ENCODE data around the gene CD3D. TPM values are rescaled to one million over a fixed set of nuclear protein-coding genes. Genes with fewer than 3 reads are reported as not detected.

CD3D gene
- total RNA-seq, 4 donors from 2014 or later = 1.1 TPM; not detected in 3

DNA sequence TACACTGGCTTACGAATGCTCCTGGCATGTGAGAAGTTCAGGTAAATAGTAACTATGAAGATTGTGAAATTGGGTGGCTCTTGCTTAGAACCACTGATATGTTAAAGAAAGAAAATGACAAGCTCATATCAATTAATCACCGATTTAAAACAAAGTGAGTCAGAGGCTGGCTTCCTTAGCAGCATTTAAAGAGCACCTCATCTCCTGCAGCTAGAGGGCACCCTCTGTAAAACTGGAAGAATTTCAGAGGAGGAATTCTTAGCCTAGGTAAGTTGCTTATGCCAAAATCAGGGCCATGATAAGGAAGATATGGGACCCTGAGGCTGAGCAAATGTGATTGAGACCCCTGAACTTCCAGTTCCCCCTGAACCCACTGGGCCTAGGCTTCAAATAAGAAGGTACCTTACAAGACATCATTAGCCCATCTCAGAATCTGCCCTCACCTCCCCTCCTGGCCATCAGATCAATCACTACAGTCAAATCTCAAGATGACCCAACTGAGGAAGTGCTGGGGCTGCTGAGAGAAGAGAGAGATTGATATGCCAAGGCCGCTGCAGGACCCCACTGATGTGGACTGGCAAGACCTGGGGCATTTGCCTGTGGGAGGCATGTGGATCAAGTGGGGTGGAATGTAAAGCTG is 46.6 kb downstream of the CD3D start:
- no peak for DNase-seq (ENCODE audit: low spot score in 2 of 2)
- no peak for TF ChIP-seq POLR2A (IDR thresholded peaks at IDR 0.05)
- TF ChIP-seq, protein P1, sequence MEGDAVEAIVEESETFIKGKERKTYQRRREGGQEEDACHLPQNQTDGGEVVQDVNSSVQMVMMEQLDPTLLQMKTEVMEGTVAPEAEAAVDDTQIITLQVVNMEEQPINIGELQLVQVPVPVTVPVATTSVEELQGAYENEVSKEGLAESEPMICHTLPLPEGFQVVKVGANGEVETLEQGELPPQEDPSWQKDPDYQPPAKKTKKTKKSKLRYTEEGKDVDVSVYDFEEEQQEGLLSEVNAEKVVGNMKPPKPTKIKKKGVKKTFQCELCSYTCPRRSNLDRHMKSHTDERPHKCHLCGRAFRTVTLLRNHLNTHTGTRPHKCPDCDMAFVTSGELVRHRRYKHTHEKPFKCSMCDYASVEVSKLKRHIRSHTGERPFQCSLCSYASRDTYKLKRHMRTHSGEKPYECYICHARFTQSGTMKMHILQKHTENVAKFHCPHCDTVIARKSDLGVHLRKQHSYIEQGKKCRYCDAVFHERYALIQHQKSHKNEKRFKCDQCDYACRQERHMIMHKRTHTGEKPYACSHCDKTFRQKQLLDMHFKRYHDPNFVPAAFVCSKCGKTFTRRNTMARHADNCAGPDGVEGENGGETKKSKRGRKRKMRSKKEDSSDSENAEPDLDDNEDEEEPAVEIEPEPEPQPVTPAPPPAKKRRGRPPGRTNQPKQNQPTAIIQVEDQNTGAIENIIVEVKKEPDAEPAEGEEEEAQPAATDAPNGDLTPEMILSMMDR (IDR thresholded peaks at IDR 0.05) = peak in 2 of 5 experiments; percentile 22 to 38
- H3K27ac ChIP-seq = no peak overlapping the region
- H3K4me1 ChIP-seq = no peaks in the 10 kb centered on the region
- H3K9me3 ChIP-seq = no peaks in the 10 kb centered on the region
- 61 to 66% methylated on average over 3 of the region's 3 CpGs for WGBS, 2 donors
- H3K27me3 ChIP-seq = no peaks in the 10 kb centered on the region
- H3K36me3 ChIP-seq = no peaks in the 10 kb centered on the region
- no peak overlapping the region for H3K4me3 ChIP-seq

DNA sequence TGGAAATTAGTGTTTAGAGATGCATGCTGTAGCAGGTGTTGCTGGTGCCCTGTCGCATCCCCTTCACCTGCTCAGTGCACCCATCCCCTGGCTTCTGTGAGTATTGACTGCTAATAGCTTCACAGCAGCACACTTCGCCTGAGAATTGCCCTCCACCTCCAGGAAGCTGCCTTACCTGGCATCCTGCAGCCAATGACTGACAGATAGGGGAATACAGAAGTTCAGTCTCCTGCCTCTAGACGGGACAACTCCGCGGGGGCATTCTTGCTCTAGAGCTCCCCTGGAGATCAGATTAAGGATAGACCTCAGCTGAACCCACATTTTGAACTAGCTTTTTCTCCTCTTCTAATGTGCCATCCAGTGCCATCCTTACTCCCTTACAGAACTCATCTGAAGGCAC is 47.3 kb downstream of the CD3D start:
- no peak overlapping the region for H3K4me3 ChIP-seq
- 65 to 66% methylated on average over 5 of the region's 5 CpGs for WGBS, 2 donors
- TF ChIP-seq EP300 (IDR thresholded peaks at IDR 0.05) (no peak), POLR2A (IDR thresholded peaks at IDR 0.05) (no peak)
- TF ChIP-seq, protein P1 (IDR thresholded peaks at IDR 0.05) = no peak

DNA sequence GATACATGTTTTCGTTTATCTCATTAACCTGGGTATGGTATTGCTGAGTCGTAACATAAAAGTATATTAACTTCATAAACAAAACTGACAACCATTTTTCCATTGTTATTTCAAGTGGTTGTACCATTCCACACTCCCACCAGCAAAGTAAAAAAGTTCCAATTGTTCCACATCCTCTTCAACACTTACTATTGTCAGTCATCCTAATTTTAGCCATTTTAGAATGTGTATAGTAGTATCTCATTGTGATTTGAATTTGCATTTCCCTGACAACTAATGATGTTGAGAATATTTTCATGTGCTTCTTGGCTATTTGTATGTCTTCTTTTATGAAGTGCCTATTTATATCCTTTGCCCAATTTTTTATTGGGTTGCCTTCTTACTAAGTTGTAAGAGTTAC is 48.5 kb downstream of the CD3D start:
- Histone ChIP-seq H3K9me3 (no peaks in the 10 kb centered on the region), H3K36me3 (no peaks in the 10 kb centered on the region), H3K27ac (no peak overlapping the region), H3K4me1 (no peaks in the 10 kb centered on the region), H3K4me3 (no peak overlapping the region), H3K27me3 (no peaks in the 10 kb centered on the region)
- WGBS, 2 donors = 92 to 95% methylated on average over 2 of the region's 2 CpGs
- TF ChIP-seq, protein P1 (IDR thresholded peaks at IDR 0.05) = no peak
- TF ChIP-seq POLR2A (IDR thresholded peaks at IDR 0.05) (no peak), EP300 (IDR thresholded peaks at IDR 0.05) (no peak)
- DNase-seq (ENCODE audit: low spot score in 2 of 2) = no peak

More for the DNA sequence above, 47.3 kb downstream of the CD3D start:
- no peak for DNase-seq (ENCODE audit: low spot score in 2 of 2)
- no peak overlapping the region for H3K27ac ChIP-seq
- H3K27me3 ChIP-seq = no peaks in the 10 kb centered on the region
- no peaks in the 10 kb centered on the region for H3K36me3 ChIP-seq
- H3K9me3 ChIP-seq = no peaks in the 10 kb centered on the region
- no peaks in the 10 kb centered on the region for H3K4me1 ChIP-seq

DNA sequence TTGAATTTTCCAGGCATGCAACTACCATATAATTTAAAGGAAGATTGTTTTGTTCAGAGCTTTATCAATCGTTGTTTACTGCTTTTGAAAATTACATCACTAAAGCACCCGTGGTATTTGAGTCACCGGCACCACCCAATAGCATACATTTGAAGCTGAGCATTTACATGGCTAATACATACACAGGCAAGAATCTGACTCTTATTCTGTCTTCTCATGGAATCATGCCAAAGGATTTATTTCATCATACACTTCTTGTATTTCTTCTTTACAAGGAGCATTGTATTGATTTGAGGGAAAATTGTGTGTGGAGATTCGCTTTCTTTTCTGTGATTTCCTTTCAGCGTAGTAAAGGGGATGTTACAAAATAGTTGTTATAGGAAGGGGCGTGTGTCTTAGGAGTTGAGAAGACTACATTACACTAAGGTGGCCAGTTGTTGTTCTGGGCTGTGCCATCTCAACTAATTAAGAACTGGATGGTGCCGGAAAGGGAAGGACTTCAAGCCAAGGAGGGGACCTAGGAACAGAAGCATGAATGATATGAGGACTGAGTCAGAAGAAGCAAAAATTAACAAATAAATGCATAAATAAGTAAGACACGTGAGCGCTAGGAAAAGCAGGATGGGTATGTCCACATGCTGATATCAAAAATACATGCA is 50.9 kb downstream of the CD3D start:
- TF ChIP-seq EP300 (IDR thresholded peaks at IDR 0.05) (no peak), POLR2A (IDR thresholded peaks at IDR 0.05) (no peak)
- TF ChIP-seq, protein P1 (IDR thresholded peaks at IDR 0.05) = no peak
- no peak overlapping the region for H3K4me3 ChIP-seq
- no peak overlapping the region for H3K27ac ChIP-seq
- H3K27me3 ChIP-seq = peaks cover 0 to under 1% of the 10 kb centered on the region in 2 donors
- H3K4me1 ChIP-seq = no peaks in the 10 kb centered on the region
- no peaks in the 10 kb centered on the region for H3K36me3 ChIP-seq
- H3K9me3 ChIP-seq = no peaks in the 10 kb centered on the region
- DNase-seq (ENCODE audit: low spot score in 2 of 2) = no peak
- 59 to 67% methylated on average over 9 of the region's 9 CpGs for WGBS, 2 donors

- no peaks in the 10 kb centered on the region for H3K9me3 ChIP-seq
- TF ChIP-seq, protein P1 (IDR thresholded peaks at IDR 0.05) = peak in 4 of 5 experiments; percentile 8 to 51 (median 31)
- TF ChIP-seq EP300 (IDR thresholded peaks at IDR 0.05) (no peak), POLR2A (IDR thresholded peaks at IDR 0.05) (no peak)
- no peaks in the 10 kb centered on the region for H3K4me1 ChIP-seq
- no peak overlapping the region for H3K4me3 ChIP-seq
- peak in 1 of 2 donors; percentile 10 for DNase-seq (ENCODE audit: low spot score in 2 of 2)
- H3K36me3 ChIP-seq = no peaks in the 10 kb centered on the region
- 16 to 26% methylated on average over 9 of the region's 9 CpGs for WGBS, 2 donors
- H3K27ac ChIP-seq = no peak overlapping the region
- H3K27me3 ChIP-seq = peaks cover 0 to 4% of the 10 kb centered on the region in 2 donors
Measured at GRCh38 chr11:118290923-118291322, 51.6 kb downstream of the CD3D start.
